Head of caudate nucleus (tissue), 42 donors: Measurements from ENCODE around the gene VOPP1.
"Not testable (repeated sequence)": the region's sequence is repeated elsewhere in the genome, so short reads cannot be mapped to it uniquely, and the experiment has no call there.

Experiments used
- DNase-seq, 42 donors: peaks; one replicate each; pipeline versions ENCODE4 v3.0.0 to v3.0.0-alpha.2; 2020 to 2021; ENCODE audit warnings: mixed read lengths in 7 of 42
- intact Hi-C: fragments of 100-400 bp; cut with DNase I; formaldehyde crosslinking; loops from one replicate; pipeline ENCODE4 v1.15.0; 2022

VOPP1 gene

DNA sequence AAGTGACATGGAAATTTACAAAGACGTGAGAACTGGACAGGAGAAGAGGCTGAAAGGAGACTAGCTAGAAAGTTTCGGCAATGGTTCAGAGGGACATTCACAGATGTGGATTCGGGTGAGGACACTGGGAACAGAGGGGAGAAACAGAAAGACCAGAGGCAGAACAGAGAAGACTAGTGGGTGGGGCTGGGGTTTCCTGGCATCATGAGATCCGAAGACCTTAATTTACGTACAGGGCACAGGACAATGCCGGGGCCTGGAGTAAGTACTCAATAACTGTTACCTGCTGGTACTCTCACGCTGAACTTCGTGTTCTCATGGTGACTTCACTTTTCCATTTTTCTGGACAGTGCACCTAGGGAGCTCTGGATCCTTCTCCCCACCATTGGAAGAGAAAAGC is 53.5 kb downstream of the VOPP1 start:
- intact Hi-C loops = no loop called here
- peak in 1 of 42 donors; percentile 28 for DNase-seq

DNA sequence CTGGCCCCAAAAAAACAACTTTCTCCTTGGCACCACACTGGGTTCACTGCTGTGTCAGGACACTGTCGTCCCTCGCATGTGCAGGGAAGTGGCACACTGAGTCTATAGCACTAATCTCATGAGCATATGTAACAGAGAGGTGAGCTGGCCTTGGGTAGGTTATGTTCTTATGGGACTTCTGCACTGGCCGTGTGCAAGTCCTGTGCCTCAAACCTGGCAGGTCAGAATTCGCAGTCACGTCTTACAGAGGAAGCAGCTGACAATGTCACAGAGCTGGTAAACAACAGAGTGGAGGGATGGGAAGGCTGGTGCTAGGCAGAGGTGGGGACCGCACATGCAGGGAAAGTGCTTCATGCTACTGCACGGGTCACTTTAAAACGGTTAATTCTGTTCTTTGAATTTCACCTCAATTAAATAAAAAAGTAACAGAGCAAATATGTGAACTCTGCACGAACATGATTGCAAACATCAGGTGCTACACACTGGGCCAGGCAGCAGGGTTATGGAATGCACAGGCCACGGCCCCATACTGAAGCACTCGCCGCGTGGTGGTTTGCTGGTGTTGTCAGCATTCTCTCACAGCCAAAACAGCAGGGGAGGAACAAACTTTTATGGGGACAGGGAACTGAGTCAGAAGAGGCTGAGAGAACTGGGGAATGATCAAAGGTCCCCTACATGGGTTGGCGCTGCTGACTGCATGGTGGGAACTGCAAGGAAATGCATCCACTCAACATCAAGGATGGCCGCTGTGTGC is 54.2 kb downstream of the VOPP1 start:
- intact Hi-C loops = no loop called here
- DNase-seq = peak in 1 of 42 donors; percentile 29

DNA sequence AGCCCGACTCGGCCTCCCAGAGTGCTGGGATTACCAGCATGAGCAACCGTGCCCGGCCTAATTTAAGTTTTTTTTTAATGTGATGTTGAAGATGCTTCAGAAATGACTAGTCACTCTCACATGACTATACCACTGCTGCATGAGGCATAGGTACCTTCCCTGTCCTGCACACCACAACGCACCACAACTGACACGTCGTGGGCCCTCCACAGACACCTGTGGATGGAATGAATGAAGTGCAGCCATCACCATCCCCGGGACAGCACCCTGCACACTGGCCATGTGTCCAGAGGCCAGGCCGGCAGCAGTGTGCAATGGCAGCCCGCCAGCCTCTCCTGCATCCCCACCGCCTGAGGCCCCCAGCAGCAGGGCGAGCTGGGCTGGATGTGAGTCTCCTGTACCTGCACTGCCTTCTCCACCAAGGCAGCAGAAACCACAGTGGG is 55.1 kb downstream of the VOPP1 start:
- DNase-seq = no peak
- intact Hi-C loops = no loop called here

DNA sequence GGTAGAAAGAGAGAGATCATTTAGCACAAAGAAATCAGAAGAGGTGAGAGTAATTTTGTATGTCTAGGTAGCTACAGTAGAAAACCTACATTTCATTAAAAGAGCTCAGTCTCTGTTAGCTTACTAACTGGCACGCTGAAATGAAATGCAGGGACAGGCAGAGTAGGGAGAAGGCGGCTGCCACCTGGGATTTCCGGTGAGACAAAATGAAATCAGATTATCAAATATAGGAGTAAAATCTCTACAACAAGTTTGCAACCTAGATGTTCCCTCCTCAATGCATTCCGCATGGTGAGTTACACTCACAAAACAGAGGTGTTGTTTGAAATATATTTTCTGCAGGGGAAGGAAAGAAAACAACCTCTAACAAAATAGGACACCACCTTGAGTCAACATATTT is 55.9 kb downstream of the VOPP1 start:
- intact Hi-C loops = no loop called here
- DNase-seq = no peak

DNA sequence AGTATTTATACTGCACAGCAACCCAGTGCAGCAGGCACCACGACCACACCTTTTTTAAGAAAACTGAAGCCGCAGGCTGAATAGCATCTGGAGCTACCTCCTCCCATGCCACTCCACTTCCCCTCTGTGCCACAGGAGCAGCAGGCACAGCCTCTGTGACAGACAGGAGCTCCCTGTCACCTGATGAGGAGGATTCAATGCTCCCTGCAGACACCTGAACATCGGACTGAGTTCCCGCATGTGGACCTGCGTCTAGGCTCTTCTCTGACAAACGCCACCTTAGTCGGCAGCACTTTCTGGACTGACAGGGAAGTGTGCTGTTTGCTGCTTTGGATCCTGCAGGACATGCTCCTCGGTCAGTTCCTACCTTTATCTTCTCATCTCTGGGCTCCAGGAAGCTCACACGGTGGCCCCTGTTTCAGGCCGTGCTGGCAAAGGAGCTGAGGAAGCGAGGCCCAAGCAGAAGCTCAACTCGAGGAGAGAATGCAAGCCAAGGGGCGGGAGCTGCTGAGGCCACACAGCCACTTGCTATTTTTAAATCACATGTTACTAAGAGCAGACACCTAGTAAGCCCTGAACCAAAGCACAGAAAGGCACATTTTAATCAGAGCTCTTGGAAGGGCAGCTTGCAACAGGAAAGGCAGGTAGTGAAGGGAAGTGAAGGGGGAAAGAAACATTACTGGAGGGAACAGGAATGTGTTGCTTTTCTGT is 56.6 kb downstream of the VOPP1 start:
- intact Hi-C loops = no loop called here
- DNase-seq = peak in 11 of 42 donors; percentile 28 to 58 (median 42)

DNA sequence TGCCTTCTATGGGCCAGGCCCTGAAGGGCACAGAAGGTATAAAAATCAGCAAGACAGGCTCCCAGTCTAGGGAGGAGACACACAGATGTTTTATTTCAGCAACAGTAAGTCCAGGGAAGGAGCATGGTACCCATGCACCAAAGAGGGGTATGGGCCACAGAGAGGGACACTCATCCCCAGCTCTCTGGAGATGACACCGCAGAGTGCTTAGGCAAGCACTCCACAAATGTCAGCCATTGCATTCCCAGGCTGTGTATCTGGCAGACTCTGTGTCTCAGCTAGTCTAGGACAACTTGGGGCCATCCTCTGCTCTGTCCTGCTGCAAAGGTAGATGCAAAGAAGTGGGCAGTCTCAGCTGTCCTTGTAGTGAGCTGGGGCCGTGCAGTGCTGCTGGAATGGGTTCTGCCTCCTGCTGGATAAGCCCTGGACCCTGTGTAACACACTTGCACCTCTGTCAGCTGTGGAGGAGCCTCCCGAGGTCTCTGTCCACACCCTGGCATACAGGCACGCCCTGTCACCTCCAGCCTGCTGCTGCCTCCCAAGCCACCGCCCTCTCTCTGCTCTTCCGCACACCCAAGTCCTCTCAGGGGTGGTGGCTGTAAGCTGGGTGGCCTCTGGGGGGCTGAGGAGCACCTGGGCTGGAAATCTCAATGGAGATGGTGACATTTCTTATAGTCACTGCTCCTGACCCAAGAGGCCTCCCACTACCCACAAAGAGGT is 57.6 kb downstream of the VOPP1 start:
- DNase-seq = peak in 2 of 42 donors; percentile 3 to 8
- intact Hi-C loops = no loop called here

DNA sequence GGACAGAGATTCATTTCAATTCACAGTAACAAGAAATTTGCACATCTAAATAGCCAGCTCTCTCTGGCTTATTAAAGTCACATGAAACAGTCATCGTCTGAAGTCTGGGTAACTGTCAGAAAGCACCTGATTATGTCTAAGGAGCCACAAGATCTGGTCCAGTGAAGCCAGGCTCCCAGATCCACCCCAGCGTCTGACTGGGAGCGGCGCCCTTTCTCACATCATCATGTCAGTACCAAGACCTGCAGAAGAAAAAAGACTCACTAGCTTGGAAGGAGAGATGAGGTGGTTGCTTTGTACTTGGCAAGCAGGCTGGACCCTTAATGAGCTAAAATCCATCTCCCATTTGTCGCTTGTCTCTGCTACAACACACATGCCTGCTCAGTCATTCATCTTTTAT is 58.4 kb downstream of the VOPP1 start:
- DNase-seq = peak in 1 of 42 donors; percentile 5
- intact Hi-C loops = no loop called here

DNA sequence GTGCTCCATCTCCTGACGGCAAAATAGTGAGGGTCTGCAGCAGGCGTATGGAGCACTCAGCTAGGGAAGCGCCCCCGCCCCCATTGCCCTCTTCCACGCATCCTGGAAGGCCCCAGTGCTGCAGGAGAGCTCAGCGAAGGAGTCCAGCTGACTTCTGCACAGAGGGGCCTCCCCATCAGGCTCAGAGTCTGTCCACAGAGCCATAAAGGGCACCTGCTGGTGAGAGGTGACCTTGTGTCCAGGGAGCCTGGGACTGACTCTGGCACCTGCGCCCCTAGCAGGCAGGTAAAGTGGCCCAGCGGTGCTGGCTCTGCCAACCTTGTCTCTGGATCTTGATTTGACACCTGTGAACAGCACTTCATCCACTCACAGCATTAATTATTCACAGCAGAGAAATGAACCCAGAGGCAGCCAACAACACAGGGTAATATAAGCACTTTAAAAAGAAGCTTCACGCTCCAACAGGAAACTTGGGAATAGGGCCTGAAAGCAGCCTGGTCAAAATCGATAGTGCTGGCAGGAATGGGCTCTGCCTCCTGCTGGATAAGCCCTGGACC is 59.6 kb downstream of the VOPP1 start:
- no peak for DNase-seq
- intact Hi-C loops = no loop called here

DNA sequence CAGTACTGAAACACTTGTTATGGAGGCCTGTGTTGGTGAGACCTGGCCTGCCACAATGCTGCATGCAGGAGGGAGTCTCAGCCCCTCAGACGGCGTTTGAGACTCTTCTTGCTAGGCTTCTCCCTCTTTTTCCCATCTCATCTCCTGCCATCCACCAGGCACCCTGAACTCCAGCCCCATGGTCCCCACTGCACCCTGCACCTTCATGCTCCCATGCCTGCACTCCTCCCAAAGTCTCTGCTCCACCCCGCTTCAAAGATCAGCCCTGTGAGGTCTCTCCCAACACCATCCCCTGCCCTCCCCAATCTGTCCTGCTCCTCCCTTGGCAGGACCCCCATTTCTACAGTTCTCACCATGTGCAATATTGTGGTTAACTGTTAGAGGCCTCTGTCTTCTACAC is 61.7 kb downstream of the VOPP1 start:
- DNase-seq = peak in 1 of 42 donors; percentile 10
- intact Hi-C loops = no loop called here

DNA sequence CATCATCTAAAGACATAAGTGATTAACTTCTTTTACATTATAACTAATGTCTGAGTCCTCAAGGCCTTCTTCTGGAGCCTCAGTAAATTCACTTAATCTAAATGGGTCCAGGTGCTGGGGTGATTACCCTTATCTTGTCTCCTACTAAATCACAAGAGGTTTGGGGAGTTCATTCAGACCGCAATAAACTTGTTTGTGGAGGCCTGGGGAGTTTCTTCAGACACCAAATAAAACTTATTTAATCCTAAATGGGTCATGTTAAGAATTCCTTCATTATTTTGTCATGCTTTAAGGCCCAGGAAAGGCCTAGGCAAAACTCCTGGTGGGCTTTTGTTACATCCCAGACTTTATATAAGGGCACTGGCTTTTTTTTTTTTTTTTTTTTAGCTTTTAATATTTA is 62.1 kb downstream of the VOPP1 start:
- DNase-seq, intact Hi-C loops: not testable (repeated sequence)

DNA sequence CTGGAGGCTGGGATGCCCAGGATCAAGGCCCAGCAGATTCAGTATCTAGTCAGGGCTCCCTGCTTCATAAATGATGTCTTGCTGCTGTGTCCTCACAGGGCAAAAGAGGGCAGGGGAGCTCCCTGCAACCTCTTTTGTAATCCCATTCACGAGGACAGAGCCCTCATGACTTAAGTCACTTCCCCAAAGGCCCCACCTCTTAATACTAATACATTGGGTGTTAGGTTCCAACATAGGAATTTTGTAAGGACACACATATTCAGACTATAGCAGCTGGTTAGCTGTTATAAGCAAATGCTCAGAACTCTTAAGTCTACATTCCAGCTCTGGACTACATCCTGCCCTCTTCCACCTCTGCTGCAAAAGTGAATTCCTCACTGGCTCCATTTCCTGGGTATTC is 63.0 kb downstream of the VOPP1 start:
- DNase-seq = peak in 1 of 42 donors; percentile 32
- intact Hi-C loops = no loop called here

DNA sequence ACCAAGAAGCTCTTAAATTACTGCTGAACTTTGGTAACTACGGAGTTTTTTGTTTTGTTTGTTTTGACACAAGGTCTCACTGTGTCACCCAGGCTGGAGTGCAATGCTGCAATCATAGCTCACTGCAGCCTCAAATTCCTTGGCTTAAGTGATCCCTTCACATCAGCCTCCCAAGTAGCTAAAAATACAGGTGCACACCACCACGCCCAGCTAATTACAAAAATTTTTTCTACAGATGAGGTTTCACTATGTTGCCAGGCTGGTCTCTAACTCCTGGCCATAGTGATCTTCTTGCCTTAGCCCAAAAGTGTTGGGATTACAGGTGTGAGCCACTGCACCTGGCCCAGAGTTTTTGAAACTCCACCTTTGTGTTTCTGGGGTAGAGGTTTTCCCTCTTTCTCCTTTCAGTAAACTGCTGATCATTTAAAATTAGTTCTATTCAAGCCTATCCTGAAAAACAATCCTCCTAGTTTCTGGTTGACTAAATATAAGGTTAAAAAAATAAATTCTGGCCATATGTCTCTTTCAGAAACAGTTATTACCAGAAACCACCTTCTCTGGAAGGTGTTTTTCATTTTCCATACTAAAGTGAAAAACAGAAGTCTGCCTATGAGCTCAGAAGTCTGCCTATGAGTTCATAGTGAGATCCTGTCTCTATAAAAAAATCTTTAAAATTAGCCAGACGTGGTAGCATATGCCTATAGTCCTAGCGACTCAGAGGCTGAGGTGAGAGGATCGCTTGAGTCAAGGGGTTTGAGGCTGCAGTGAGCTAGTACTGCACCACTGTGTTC is 63.9 kb downstream of the VOPP1 start:
- intact Hi-C loops = no loop called here

DNA sequence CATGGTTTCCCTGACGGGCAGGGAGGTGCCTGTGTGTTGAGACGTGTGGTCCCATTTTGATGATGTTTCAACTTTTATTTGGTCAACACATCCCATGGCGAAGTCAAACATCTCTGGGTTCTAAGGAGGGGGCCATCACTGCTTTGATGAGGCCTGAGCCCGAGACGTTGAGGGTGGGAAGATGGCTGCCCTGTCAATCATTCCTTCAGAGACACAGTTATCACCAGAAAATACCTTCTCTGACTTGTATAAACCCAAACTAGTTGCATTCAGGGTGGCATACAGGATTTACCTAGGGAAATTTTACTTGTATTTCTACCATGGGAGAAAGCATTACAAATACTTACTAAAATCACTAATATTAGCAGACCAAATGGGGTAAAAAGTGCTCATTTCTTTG is 64.6 kb downstream of the VOPP1 start:
- DNase-seq = no peak
- intact Hi-C loops = no loop called here

More for the DNA sequence above, 63.9 kb downstream of the VOPP1 start:
- DNase-seq = no peak

DNA sequence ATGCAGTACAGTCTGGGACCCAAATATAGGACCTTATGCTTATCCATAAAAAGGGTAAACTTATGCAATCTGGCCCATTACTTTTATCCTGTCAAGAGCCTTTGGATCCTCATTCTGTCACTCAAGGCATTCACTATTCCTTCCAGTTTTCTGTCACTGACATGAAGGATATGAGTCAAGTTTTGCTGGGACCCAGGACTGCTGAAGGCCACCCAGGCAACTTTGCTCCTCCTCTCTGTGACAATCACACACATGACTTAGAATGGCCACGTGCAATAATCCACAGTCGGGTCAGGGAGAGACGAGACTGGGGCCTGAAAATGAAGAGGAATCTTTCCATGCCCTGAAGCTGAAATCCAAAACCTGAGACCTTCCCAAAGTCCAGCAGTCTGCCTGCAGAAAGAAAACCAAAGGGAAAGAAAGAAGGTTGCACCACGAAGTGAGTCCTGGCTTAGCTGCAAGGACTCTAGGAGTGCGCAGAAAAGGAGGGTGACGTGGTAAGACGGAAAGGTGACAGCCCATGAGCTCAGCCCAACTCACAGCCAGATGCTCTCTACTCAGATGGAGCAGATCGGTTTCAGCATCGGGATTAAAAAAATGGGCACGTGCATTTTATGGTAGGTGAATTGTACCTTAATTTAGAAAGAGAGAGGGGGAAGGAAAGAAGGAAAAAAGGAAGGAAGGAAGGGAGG is 67.2 kb downstream of the VOPP1 start:
- intact Hi-C loops = no loop called here
- peak in 1 of 42 donors; percentile 8 for DNase-seq

DNA sequence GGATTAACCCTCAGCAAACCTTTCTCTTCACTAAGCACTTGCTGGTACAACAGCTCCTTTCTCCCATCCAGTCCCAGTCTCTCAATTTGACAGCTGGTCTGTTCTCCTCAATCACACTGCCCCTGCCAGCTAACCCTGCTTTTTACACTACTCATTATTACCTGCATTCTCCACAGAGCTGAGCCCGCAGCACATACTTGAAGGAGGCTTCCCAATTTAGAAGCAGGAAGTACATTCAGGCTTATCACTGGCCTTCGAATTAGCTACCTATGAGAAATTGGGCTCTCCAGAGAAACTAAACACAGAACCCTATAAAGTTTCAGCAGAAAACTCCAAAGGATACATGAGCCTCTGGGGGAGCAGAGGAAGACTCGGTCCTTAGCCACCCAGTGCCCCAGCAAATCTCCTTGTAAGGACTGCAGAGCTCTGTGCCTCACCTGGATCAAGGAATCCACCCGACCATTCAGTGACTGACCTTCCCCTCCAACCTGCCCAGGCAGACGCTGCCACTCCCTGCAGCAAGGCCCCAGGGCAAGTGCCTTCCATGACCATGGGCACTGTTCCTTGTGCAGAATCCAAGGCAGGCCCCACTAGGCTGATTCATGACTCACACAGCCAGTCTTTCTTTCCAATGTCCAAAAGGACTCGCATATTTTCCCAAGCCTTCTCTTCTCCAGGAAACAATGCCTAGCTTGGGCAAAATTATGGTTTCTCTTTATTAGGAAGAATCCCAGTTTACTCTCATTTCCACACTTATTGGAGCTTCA is 68.0 kb downstream of the VOPP1 start:
- intact Hi-C loops = no loop called here
- peak in 6 of 42 donors; percentile 7 to 49 (median 40) for DNase-seq

DNA sequence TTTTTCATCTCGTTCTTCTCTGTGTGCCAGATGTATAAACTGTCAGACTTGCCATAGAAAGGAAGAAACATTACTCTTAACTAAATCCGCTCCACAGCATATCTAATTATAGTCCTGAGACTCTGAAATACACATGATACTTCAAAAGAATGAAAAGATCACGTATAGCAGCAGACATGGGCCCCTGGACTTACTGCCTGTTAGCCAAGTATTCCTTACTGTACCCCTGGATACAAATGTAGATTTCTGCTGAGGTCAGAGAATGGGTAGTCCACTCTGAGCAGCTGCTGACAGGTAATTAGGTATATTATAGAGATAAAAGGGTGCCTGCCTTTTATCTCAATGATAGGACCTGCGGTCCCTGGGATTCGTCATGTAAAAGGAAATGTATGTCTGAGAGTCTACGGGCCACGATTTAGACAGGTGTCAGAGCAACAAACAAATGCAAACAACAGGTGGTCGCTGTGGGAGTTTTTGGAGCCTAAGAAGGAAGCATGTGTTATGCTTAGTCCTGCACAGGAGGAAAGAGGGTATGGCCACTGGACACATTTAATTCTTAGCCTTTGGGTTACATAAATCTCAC is 69.4 kb downstream of the VOPP1 start:
- DNase-seq = no peak
- intact Hi-C loops = no loop called here
